Stimulated activated CD4-positive, alpha-beta T cell treated with anti-CD3 and anti-CD28 coated beads, TNF-alpha, amount 100 ng/mL, for 4 hours (primary cell): Measurements from ENCODE around the gene ACBD7.

Experiments used
- DNase-seq, 3 experiments: peaks; one replicate each; pipeline ENCODE4 v3.0.0-alpha.2; 2020; ENCODE audit warnings: low read depth in 3 of 3

The ACBD7 gene

GRCh38 chr10:15091418-15091817, 2.8 kb upstream of the ACBD7 start:
- no peak for DNase-seq

GRCh38 chr10:15084502-15084922, 4.1 kb downstream of the ACBD7 start:
- DNase-seq: no peak

DNA sequence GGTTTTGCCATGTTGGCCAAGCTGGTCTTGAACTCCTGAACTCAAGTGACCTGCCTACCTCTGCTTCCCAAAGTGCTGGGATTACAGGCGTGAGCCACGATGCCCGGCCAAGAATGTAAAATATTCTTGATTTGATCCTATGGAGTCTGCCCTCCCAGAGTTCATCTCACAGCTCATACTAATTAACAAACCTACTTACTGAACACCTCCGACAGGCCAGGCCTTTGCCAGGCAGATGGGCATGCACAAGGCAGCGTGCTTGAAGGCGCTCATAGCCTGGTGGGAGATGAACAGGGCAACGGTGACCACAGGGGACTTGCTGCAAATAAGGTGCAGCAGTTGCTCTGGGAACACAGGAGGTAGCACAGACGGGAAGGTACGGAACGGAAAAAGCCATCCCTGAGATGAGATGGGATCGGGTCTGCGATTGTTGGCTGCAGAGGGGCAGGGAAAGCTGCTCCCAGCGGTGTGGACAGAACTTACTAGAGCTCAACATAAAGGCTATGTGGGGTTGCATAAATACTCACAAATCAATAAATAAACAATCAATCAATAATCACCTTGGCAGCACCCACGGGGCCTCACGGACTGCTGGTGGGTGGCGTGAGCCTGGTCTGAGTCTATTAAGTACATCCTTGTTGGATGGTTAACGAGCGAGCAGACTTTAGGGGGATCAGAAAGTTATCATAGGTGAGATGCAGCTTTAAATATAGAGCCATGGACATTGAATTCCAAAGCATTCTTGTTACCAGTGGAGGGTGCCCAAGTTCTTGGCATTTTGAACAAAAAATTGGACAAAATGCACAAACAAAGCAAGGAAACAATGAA, 4.7 kb downstream of the ACBD7 start:
- no peak for DNase-seq

- DNase-seq: no peak
Measured at GRCh38 chr10:15075421-15075820, 13.2 kb downstream of the ACBD7 start.

DNA sequence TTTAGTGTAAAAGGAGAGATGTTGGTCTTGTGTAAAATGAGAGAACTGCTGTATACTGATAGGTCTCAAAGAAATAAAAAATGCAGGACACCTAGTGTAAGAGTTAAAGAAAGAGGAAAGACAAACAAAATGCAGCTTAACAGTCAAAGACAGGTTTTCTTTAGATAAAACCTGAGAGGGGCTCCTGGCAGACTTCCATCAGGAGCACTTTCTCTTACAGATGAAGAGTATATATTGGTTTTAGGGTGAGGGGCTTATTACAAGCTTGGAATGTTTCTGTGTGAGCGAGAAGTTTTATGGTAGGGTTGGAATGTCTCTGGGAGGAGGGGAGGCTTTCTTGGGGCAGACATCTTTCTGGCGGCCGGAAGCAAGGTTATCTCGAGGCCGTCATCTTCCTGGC, 16.2 kb downstream of the ACBD7 start:
- no peak for DNase-seq

DNA sequence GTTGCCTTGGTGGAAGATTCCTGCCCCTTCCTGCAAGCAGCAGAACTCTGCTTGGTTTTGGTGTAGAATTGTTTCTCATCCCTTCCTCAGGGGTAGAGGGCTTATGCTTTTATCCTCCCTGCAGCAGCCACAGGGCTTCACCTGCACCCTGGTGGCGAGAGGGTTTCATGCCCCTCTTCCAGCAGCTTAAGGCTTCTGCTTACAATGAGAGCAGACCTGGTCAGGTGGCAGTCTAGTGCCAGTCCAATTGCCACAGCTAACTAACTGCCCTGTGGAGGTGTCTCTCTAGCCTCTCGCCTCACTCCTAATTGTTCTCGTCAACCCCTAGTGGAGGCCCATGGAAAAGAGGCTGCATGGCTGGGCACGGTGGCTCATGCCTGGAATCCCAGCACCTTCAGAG, 19.3 kb downstream of the ACBD7 start:
- no peak for DNase-seq

GRCh38 chr10:15068802-15069201, 19.8 kb downstream of the ACBD7 start:
- no peak for DNase-seq

- no peak for DNase-seq
Measured at GRCh38 chr10:15067154-15067553, 21.4 kb downstream of the ACBD7 start.

- DNase-seq: no peak
Measured at GRCh38 chr10:15060638-15061037, 27.9 kb downstream of the ACBD7 start.

- DNase-seq: no peak
Measured at GRCh38 chr10:15059914-15060313, 28.7 kb downstream of the ACBD7 start.

DNA sequence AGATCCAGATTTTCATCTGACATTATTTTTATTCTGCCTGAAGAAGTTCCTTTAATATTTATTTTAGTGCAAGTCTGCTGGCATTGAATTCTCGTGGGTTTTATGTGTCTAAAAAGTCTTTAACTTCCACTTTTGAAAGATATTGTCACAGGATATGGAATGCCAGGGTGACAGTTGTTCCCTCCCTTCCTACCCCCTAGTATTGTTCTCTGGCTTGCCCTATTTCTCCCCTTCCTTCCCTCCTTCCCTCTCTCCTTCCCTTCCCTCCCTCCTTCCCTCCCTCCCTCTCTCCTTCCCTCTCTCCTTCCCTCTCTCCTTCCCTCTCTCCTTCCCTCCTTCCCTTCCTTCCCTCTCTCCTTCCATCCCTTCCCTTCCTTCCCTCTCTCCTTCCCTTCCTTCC, 29.9 kb downstream of the ACBD7 start:
- no peak for DNase-seq

GRCh38 chr10:15053061-15053460, 35.5 kb downstream of the ACBD7 start:
- DNase-seq: no peak

DNA sequence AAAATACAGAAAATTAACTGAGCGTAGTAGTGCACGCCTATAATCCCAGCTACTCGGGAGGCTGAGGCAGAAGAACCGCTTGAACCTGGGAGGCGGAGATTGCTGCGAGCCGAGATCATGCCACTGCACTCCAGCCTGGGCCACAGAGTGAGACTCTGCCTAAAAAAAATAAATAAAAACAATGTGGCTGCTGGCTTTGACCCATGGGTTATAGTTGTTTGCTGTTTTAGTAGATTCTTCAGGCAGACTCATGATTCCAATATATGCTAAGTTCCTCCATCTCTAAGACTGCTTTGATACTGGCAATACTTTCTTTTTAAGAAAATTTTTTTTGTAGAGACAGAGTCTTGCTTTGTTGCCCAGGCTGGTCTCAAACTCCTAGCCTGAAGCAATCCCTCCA, 36.5 kb downstream of the ACBD7 start:
- DNase-seq: no peak

- DNase-seq: no peak
Measured at GRCh38 chr10:15049533-15049932, 39.0 kb downstream of the ACBD7 start.

GRCh38 chr10:15046626-15047025, 42.0 kb downstream of the ACBD7 start:
- DNase-seq: no peak

DNA sequence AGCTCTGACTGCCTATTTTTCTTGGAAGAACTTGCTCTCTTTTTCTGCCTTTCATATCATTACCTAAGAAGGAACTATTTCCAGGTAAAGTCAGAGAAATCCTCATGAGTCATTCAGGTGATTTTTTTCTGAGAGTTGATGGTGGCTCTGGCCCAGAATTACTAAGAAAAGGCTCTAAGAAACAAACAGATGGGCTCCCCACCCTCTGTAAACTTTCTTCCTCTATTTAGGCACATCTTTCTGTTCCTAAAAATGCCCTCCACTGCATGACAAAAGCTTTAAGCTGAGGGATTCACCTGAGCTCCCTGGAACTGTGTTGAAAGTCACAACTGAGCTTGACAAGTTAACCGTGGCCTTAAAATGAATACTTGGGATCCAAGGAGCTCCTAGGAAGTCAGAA, 43.2 kb downstream of the ACBD7 start:
- no peak for DNase-seq

GRCh38 chr10:15043674-15044073, 44.9 kb downstream of the ACBD7 start, which contains the start of gene OLAH:
Gene OLAH (plus strand): TSS chr10:15043943. CDS start chr10:15047289, 3,346 bp downstream.
- no peak for DNase-seq

DNA sequence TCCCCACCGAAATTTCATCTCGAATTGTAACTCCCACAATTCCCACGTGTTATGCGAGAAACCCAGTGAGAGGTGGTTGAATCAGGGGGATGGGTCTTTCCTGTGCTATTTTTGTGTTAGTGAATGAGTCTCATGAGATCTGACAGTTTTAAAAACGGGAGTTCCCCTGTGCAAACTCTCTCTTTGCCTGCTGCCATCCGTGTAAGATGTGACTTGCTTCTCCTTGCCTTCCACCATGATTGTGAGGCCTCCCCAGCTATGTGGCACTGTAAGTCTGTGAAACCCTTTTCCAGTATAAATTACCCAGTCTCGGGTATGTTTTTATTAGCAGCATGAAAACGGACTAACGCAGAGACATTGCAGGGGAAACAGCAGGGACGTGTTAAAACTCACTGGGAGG, 50.2 kb downstream of the ACBD7 start:
- DNase-seq: no peak

GRCh38 chr10:15037691-15038090, 50.9 kb downstream of the ACBD7 start:
- no peak for DNase-seq

- DNase-seq: no peak
Measured at GRCh38 chr10:15035385-15036301, 52.9 kb downstream of the ACBD7 start.

GRCh38 chr10:15027741-15028140, 60.8 kb downstream of the ACBD7 start:
- no peak for DNase-seq
